Activated naive CD4-positive, alpha-beta T cell treated with Interleukin-2 at 50 U/mL for 16 hours (primary cell): ENCODE measurements around the gene UBE2Q2.
"Not testable (repeated sequence)": the region's sequence is repeated elsewhere in the genome, so short reads cannot be mapped to it uniquely, and the experiment has no call there.

Experiments used
- DNase-seq: peaks from one replicate; pipeline ENCODE4 v3.0.0-alpha.2; 2020

Gene UBE2Q2

DNA sequence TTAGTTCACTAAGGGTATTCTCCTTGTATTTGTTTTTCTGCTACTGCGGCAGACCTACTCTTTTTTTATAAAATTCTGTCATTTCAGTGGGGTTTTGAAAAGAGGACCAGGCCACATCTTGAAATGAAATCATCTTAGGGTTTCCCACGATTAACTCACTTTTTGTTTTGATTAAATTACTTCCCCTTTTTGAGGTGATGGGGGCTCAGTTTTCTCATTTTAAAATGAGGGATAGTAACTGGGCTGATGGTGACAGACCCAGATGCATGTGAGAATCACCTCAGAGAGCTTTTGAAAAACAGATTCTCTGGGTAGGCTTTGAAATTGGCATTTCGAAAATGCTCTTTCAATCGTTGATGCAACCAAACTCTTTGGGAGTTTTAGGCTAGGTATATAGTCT, 24.2 kb downstream of the UBE2Q2 start:
- no peak for DNase-seq

DNA sequence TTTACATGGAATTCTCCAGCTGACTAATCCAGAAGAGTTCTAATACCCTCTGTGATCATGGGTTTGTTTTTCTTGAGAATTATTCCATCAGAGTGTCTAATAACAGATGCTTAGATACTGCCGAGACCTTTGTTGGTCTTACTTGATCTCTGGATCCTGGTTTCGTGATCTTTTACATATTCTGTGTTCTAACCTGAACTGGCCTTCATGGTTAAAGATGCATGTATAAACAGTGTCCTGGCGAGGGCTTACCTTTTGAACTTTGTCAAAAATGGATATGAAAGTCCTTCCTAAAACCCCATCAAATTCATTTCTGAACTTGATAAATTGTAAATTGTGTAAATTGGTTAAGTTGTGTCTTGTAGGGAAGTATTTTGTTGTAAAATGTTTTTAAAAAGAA, 24.8 kb downstream of the UBE2Q2 start:
- no peak for DNase-seq

DNA sequence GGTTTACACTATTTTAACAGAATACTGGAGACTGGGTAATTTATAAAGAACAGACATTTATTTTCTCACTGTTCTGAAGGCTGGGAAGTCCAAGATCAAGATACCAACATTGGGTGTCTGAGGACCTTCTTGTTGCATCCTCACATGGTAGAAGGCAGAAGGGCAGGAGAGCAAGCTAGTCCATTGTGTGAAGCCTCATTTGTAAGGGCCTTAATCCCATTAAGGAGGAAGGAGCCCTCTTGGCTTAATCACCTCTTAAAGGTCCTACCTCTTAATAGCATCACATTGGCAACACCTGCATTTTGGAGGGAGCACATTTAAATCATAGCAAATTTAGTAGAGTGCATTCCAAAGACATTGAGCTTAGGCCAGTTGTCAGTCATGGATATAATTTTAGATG, 26.2 kb downstream of the UBE2Q2 start:
- no peak for DNase-seq

- DNase-seq, result not testable (repeated sequence)
Measured at GRCh38 chr15:75871589-75871988, 28.3 kb downstream of the UBE2Q2 start.

- no peak for DNase-seq
Measured at GRCh38 chr15:75872403-75872990, 29.2 kb downstream of the UBE2Q2 start.

GRCh38 chr15:75884041-75884440, 40.8 kb downstream of the UBE2Q2 start:
- no peak for DNase-seq

DNA sequence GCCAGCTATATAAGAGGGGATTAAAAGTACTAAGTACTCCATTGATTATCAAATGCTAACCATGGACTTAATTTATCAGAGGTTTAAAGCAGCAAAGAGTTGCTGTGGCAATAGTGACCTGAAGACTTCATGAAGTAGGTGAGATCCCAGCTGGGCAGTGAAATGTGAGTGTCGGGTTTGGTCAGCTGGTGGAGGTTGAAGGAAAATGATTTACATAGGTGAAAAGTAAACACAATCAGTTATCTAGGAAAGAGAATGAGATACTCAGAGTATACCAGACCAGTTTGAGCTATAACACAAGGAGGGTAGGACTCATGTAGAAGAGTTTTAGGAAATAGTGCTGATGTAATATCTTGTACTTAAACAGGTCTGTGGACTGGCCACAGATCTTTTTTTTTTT, 43.9 kb downstream of the UBE2Q2 start:
- DNase-seq, result no peak

DNA sequence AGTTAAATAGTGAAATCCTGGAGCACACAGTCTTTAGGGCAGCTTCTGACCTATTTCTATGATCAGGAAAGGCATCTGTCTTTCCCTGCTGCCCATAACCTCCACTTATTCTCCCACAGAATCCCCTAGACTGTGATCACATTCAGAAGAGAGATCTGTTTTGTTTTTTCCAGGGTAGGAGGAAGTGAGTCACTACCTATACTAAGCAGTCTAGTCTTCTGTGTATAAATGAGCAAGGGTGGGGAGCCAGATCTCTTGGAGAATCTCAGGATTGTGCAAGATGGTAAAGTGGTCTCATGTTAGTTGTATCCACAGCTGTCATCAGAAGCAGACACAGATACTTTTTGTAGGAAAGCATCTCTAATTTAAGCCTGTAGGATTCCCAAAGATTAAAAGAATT, 48.6 kb downstream of the UBE2Q2 start:
- no peak for DNase-seq

GRCh38 chr15:75895731-75896130, 52.5 kb downstream of the UBE2Q2 start:
- DNase-seq, result no peak

- no peak for DNase-seq
Measured at GRCh38 chr15:75900577-75900976, 57.3 kb downstream of the UBE2Q2 start.

DNA sequence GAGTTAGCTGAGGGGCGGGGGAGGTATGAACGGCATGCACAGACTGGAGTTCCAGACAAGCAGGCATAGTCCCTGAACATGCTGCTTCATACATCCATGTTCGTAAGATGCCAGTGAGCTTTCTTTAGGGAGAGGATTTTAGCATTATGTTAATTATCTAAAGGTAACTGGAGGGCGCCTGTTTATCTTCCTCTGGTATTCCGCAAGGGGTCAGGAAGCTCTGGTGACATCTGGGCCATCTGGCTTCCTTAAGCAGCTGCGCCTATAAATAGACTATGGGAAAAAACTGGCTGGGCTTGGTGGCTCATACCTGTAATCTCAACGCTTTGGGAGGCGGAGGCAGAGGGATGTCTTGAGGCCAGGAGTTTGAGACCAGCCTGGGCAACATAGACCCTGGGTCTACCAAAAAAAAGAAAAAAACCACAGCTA, 58.9 kb downstream of the UBE2Q2 start:
- DNase-seq, result no peak

DNA sequence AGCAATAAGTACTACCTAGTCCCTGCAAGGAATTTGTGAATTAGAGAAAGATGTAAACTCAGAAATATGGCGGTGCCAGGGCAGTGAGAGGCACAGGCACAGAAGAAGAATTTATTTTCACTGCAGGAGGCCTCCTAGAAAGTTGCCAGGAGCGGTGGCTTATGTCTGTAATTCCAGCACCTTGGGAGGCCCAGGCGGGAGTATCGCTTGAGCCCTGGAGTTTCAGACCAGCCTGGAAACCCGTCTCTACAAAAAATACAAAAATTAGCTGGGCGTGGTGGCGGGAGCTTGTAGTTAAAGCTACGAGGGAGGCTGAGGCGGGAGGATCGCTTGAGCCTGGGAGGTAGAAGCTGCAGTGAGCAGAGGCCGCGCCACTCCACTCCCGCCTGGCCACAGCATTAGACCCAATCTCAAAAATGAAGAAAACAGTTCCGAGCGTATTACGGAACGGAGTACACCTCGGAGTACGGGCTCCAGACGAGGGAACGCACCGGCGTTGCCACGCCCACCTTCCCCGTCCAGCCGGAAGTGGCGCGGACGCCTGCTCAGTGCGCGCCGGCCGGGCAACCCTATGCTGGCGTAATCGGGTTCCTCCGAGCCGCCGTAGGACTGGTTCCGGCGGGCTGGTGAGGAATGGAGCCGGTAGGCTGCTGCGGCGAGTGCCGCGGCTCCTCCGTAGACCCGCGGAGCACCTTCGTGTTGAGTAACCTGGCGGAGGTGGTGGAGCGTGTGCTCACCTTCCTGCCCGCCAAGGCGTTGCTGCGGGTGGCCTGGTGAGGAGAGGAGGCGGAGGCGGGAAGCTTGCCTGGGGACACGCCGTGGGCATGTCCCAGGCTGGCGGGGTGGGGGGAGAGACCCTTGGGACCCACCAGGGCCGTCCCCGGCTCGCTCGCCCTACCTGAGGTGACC, 60.3 kb downstream of the UBE2Q2 start, which contains the start of gene FBXO22:
Gene FBXO22 (plus strand): TSS at position 548 of the 909 bp plus-strand sequence. CDS start 86 bp downstream, at position 634.
- peak; percentile 92 for DNase-seq

GRCh38 chr15:75905231-75905630, 62.0 kb downstream of the UBE2Q2 start:
- DNase-seq, result no peak

GRCh38 chr15:75910355-75910754, 67.1 kb downstream of the UBE2Q2 start:
- not testable (repeated sequence) for DNase-seq

DNA sequence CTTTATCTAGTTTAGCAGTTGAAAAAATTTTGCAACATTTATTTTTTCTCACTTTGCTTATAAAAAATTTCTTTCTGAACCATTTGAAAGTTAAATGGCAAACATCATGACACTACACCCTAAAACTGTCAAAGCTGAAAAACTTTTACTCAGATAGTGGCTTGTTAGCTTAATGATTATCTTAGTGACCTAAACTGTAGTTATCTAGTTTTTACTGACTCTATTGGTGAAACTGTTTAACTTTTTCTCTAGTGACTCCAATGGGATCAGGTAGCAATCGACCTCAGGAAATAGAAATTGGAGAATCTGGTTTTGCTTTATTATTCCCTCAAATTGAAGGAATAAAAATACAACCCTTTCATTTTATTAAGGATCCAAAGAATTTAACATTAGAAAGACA, 73.7 kb downstream of the UBE2Q2 start:
- no peak for DNase-seq

DNA sequence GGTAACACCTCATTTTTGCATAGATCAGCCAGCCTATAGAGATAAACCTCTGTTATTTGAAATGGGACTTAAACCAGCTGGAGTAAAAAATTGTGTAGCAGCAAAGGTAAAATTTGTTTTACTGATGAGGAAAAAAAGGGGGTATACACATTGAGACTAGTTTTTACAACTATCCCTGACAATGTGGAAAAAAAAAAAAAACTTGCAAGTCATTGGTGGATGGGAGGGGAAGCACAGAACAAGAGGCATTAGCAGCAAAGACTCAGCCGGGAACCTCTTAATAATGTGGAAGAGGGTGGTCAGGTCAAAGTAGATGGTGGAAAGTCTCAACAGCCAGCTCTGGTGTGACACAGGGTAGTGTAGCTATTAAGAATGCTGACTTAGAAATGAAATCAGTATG, 74.9 kb downstream of the UBE2Q2 start:
- DNase-seq, result no peak

DNA sequence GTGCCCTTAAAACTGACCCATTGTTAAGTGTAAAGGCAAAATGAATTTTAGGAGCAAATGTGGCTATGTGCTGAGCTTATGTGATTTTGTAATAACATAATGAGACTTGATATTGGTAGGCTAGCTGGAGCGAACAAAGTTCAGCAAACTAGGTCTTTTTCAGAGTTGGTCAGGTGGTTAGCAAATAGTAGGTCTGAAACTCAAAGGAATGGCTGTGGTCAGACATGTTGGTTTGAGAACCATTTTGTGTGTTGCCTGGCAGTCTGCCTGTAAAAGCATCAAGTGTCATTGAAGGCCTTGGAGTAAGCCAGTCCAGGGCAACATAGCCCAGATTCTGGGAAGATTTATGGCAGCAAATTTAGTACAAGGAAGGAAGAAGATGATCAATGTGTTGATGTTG, 76.8 kb downstream of the UBE2Q2 start:
- DNase-seq, result no peak

DNA sequence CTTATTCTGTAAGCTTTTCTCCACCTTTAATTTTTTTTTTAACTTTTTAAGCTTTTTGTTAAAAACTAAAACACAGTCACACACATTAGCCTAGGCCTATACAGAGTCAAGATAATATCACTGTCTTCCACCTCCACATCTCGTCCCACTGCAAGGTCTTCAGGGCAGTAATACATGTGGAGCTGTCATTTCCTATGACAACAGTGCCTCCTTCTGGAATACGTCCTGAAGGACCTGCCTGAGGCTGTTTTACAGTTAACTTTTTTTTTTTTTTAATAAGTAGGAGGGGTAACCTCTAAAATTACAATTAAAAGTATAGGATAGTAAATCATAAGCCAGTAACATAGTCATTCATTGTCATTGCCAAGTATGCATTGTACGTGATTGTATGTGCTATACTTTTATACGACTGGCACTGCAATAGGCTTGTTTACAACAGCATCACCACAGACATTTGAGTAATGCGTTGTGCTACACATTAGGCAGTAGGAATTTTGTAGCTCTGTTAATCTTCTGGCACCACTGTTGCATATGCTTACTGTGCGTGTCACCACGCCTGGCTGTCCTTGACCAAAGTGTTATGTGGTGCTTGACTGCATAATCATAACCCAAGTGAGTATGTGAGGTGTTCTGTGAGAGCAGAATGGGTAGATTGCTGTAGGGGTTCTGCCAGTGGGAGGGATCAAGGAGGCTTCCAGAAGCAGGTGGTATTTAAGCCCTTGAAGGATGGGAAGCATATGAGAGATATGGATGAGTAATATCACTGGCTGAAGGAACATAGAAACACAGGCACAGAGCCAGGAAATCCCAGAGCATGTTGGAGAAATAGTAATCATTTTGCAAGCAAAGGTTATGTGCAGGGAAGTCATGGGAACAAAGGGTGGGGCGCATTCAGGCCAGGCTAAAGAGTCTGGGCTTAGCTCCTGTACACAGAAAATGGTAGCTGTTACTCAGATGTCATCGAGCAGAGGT, 78.8 kb downstream of the UBE2Q2 start:
- no peak for DNase-seq

DNA sequence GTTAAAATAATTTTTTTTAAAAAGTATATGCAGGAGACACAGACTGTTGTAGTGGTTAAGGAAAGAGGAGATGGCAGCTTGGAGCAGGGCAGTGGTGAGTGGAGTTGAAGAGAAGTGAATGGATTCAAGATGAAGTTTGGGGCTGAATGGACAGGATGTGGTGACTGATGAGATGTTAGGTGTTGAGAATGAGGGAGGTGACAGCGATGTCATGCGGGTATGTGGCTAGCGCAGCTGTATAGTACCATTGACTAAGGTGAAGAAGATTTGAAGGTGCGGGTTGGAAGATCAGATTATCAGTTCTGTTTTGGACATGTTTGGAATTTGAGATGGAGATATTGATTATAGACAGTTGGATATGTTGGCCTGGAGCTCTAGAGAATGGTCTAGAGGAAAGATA, 80.5 kb downstream of the UBE2Q2 start:
- no peak for DNase-seq

DNA sequence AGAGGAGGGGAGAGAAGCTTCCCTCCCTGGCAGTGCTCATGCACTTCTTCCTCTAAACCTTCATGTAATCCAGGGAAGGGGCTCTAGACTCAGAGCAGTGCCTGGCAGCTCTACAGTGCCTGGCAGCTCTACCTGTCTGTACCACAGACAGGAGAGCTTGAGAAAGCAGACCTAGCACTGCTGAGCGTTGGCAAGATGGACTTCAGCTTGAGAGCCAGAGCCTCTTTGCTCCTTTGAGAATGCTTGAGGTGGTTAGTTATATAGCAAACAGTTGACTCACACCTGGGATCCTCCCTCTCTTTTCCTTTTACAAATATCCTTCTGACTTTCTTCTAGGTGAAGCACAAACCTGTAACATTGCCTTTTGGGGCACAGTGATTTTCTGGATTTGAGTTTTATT, 81.3 kb downstream of the UBE2Q2 start:
- DNase-seq, result no peak

DNA sequence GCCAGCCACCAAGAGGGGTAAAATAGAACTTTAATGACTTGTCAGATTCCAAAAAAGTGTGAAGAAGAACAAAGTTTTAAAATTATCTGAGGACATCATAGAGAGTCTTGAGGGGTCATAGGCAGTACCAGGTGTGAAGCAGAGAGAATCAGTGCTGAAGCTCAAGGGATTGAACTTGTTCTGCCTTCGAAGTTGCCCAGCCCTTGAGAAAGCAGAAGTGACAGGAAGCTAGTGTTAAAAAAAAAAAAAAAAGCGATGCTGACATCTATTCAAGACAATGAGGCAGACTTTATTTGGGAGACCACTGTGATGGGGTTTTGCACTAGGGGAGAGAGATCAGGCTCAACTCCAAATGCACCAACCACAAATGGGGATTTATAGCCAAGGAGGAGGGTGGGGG, 82.2 kb downstream of the UBE2Q2 start:
- DNase-seq, result no peak

- DNase-seq, result no peak
Measured at GRCh38 chr15:75926931-75927330, 83.7 kb downstream of the UBE2Q2 start.

DNA sequence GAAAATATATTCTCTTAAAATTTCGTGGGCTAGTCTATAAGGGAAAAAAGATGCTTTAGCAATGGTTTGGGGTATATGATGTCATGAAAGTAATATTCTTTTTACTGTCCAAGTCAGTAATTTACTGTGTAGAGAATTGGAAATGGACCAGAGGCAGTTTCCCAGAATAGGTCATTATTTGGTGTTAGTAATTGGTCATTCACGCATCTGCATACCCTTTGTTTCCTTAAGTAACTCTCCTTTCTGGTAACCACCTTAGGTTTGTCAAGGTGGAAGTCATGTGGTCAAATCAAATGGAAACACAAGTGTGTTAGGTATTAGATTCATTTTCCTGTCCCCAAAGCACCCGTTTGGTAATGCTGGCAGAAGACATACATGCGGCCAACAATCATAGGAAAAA, 84.4 kb downstream of the UBE2Q2 start:
- DNase-seq, result no peak
